ENCODE measurements around the gene ELFN2.

GRCh38 chr22:37330200-37331033 is 96.9 kb downstream of the ELFN2 start:
- TF ChIP-seq CTCF (IDR thresholded peaks at IDR 0.05) (no peak), POLR2A (IDR thresholded peaks at IDR 0.05) (no peak)
